GM23338 (cell line): ENCODE measurements around the gene C6orf15. TPM values are rescaled to one million over a fixed set of nuclear protein-coding genes. Genes with fewer than 3 reads are reported as not detected.

Experiments
- ATAC-seq: fragments of 200-7000 bp; cut with Tn5 transposase; 3 replicates; pipeline ENCODE4 v1.9.1; 2020
- DNase-seq: peaks from one replicate; pipeline ENCODE4 v3.0.0-alpha.2; 2015; ENCODE audit warnings: low spot score
- H2AFZ ChIP-seq: fragments of 200-600 bp; sonication (generic); 2 replicates; pipeline ENCODE4 v1.8.0; 2016; ENCODE audit warnings: antibody characterized with exemption, mild to moderate bottlenecking, moderate library complexity
- H3F3A ChIP-seq: fragments of 200-600 bp; sonication (generic); replicated peaks from 2 replicates; pipeline ENCODE4 v1.8.0; 2017; ENCODE audit warnings: antibody characterized with exemption, mixed run types, low read depth
- H3K27ac ChIP-seq: fragments of 200-600 bp; sonication (generic); 2 replicates; pipeline ENCODE4 v1.6.1; 2016; ENCODE audit warnings: low read depth
- H3K27me3 ChIP-seq: fragments of 200-600 bp; sonication (generic); 2 replicates; pipeline ENCODE4 v1.8.0; 2016; ENCODE audit warnings: mild to moderate bottlenecking, mixed run types, moderate library complexity; ENCODE audit not compliant: insufficient read depth
- H3K36me3 ChIP-seq: fragments of 200-600 bp; sonication (generic); 2 replicates; pipeline ENCODE4 v1.8.0; 2016; ENCODE audit warnings: mild to moderate bottlenecking; ENCODE audit not compliant: insufficient read depth
- H3K4me1 ChIP-seq: fragments of 200-600 bp; sonication (generic); 2 replicates; pipeline ENCODE4 v1.8.0; 2016; ENCODE audit warnings: mild to moderate bottlenecking, moderate library complexity; ENCODE audit not compliant: insufficient read depth
- H3K4me2 ChIP-seq: fragments of 200-600 bp; sonication (generic); 2 replicates; pipeline ENCODE4 v1.7.1; 2017; ENCODE audit warnings: mixed run types
- H3K4me3 ChIP-seq: fragments of 200-600 bp; sonication (generic); 2 replicates; pipeline ENCODE4 v1.6.1; 2016; ENCODE audit warnings: mixed run types
- H3K79me2 ChIP-seq: fragments of 200-600 bp; sonication (generic); replicated peaks from 2 replicates; pipeline ENCODE4 v1.8.0; 2017; ENCODE audit warnings: mild to moderate bottlenecking; ENCODE audit not compliant: insufficient read depth
- H3K9me2 ChIP-seq: fragments of 200-600 bp; sonication (generic); 2 replicates; pipeline ENCODE4 v1.8.0; 2017; ENCODE audit not compliant: insufficient read depth
- H4K20me1 ChIP-seq: fragments of 200-600 bp; sonication (generic); replicated peaks from 2 replicates; pipeline ENCODE4 v1.8.0; 2017; ENCODE audit warnings: mild to moderate bottlenecking; ENCODE audit not compliant: insufficient read depth
- H3K27ac Mint-ChIP-seq: 2 replicates; pipeline ENCODE4 v1.8.0; 2020; ENCODE audit warnings: inconsistent platforms, mild to moderate bottlenecking, moderate library complexity, mixed read lengths
- H3K27me3 Mint-ChIP-seq: 3 replicates; pipeline ENCODE4 v1.8.0; 2022; ENCODE audit warnings: low read depth, mild to moderate bottlenecking, moderate library complexity, mixed read lengths, inconsistent platforms; ENCODE audit not compliant: insufficient read depth, poor library complexity
- H3K36me3 Mint-ChIP-seq: 3 replicates; pipeline ENCODE4 v1.8.0; 2021; ENCODE audit warnings: low read depth, mild to moderate bottlenecking, inconsistent platforms, moderate library complexity, mixed read lengths
- H3K4me1 Mint-ChIP-seq: 3 replicates; pipeline ENCODE4 v1.8.0; 2020; ENCODE audit warnings: mild to moderate bottlenecking, inconsistent platforms, mixed read lengths
- H3K4me3 Mint-ChIP-seq: 3 replicates; pipeline ENCODE4 v1.8.0; 2021; ENCODE audit warnings: moderate library complexity, mild to moderate bottlenecking, inconsistent platforms, mixed read lengths
- H3K9me3 Mint-ChIP-seq: 3 replicates; pipeline ENCODE4 v1.8.0; 2020; ENCODE audit warnings: moderate library complexity, mild to moderate bottlenecking, inconsistent platforms, mixed read lengths
- CREB1 ChIP-seq: fragments of 250-450 bp; sonication (Bioruptor Pico); IDR thresholded peaks from 2 replicates; pipeline ENCODE4 v1.5.0; 2020; ENCODE audit warnings: low read depth, mild to moderate bottlenecking, moderate library complexity
- CTCF ChIP-seq, 2 experiments: fragments of 200-600 bp in 1 of 2; sonication (generic) in 1 of 2; conservative IDR thresholded peaks; 2 replicates each; pipeline versions ENCODE4 v1.5.1 to v1.6.1; 2016 to 2017; ENCODE audit warnings: antibody characterized with exemption in 2 of 2, low read depth in 2 of 2, mild to moderate bottlenecking in 2 of 2, moderate library complexity in 1 of 2
- EZH2 ChIP-seq: fragments of 200-600 bp; sonication (generic); IDR thresholded peaks from one replicate; pipeline ENCODE4 v1.8.0; 2017; ENCODE audit warnings: antibody characterized with exemption, mild to moderate bottlenecking, low read depth; ENCODE audit not compliant: unreplicated experiment
- EZH2phosphoT487 ChIP-seq: fragments of 200-600 bp; sonication (generic); IDR thresholded peaks from one replicate; pipeline ENCODE4 v1.8.1; 2018; ENCODE audit warnings: antibody characterized with exemption; ENCODE audit not compliant: unreplicated experiment
- JUNB ChIP-seq: IDR thresholded peaks from one replicate; pipeline ENCODE4 v1.6.1; 2016; ENCODE audit warnings: antibody characterized with exemption; ENCODE audit not compliant: unreplicated experiment
- NANOG ChIP-seq: IDR thresholded peaks from 2 replicates; pipeline ENCODE4 v1.6.1; 2016; ENCODE audit warnings: antibody characterized with exemption, borderline replicate concordance
- POLR2AphosphoS5 ChIP-seq: IDR thresholded peaks from 2 replicates; pipeline ENCODE4 v1.6.1; 2016; ENCODE audit warnings: antibody characterized with exemption, low read depth
- STAT1 ChIP-seq: IDR thresholded peaks from one replicate; pipeline ENCODE4 v1.6.1; 2016; ENCODE audit warnings: antibody characterized with exemption; ENCODE audit not compliant: unreplicated experiment
- ZNF114 ChIP-seq: fragments of 250-450 bp; sonication (Bioruptor Pico); IDR thresholded peaks from 2 replicates; pipeline ENCODE4 v1.5.0; 2020; ENCODE audit warnings: mild to moderate bottlenecking, moderate library complexity
- ZNF331 ChIP-seq: fragments of 250-450 bp; sonication (Bioruptor Pico); IDR thresholded peaks from 2 replicates; pipeline ENCODE4 v1.5.0; 2020; ENCODE audit warnings: low read depth, mild to moderate bottlenecking, moderate library complexity
- polyA plus RNA-seq: library from polyadenylated mRNA; unstranded; fragments of >200 nt; fragmentation: Nextera tagmentation; extraction: Ambion mirVana; gene quantifications from 2 replicates; pipeline ENCODE4 v1.2.1, GENCODE V29; 2016
- total RNA-seq: library from RNA; depleted of rRNA; stranded (reverse); fragments of >200 nt; shearing (Covaris generic); gene quantifications from 2 replicates; pipeline ENCODE4 v1.2.3, GENCODE V29; 2014
- TF ChIP-seq, protein P1 (sequence below): IDR thresholded peaks from one replicate; pipeline ENCODE4 v1.6.1; 2018; ENCODE audit warnings: antibody characterized with exemption; ENCODE audit not compliant: unreplicated experiment
- TF ChIP-seq, protein P2 (sequence below): IDR thresholded peaks from 2 replicates; pipeline ENCODE4 v1.6.1; 2016; ENCODE audit warnings: antibody characterized with exemption

C6orf15 gene
- total and polyA plus RNA-seq, 2 experiments from 2014 or later: not detected

- Histone ChIP-seq H3F3A (no peaks in the 10 kb centered on the region), H3K4me2 (no peak overlapping the region), H4K20me1 (no peaks in the 10 kb centered on the region), H3K4me3 (no peak overlapping the region), H3K79me2 (no peaks in the 10 kb centered on the region), H3K27me3 (no peaks in the 10 kb centered on the region), H2AFZ (peak overlapping the region; percentile 34; the same call in 1 of the 2 replicates), H3K27ac (no peak overlapping the region), H3K36me3 (no peaks in the 10 kb centered on the region), H3K4me1 (peaks cover 16% of the 10 kb centered on the region), H3K9me2 (0 out of 2 replicates have a peak, but pooled peaks cover 3% of the 10 kb centered on the region)
- peaks cover 3% of the 10 kb centered on the region for H3K27me3 Mint-ChIP-seq
- no peak overlapping the region for H3K4me3 Mint-ChIP-seq
- H3K9me3 Mint-ChIP-seq: no peaks in the 10 kb centered on the region
- ATAC-seq: no peak
- no peak for DNase-seq
- H3K27ac Mint-ChIP-seq: no peak overlapping the region
- TF ChIP-seq STAT1: no peak
- H3K36me3 Mint-ChIP-seq: no peaks in the 10 kb centered on the region
- peaks cover 18% of the 10 kb centered on the region for H3K4me1 Mint-ChIP-seq
These were observed 20.7 kb downstream of the C6orf15 start for GRCh38 chr6:31091680-31092079.

DNA sequence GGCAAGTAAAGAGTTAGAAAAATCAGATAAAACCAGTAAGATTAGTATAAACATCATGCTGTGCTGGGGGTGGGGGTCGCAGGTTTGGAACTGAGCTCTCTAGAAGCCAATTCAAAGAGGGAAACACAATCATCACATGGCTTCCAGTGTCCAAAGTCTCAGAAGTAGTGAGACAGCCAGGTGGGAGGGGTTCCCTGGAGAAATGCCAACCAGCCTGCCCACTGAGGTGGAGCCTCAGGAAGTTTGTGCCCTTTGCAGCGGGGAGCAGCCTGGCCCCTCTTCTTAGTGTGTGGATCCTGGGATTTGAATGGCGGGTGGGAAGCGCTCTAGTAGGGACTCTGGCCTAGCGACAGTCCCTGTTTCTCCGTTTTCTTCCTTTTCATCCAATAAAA lies 21.4 kb downstream of the C6orf15 start:
- Histone ChIP-seq H3F3A (no peaks in the 10 kb centered on the region), H3K79me2 (no peaks in the 10 kb centered on the region), H3K36me3 (no peaks in the 10 kb centered on the region), H4K20me1 (no peaks in the 10 kb centered on the region), H3K4me2 (no peak overlapping the region), H3K27me3 (no peaks in the 10 kb centered on the region), H2AFZ (peak overlapping the region; percentile 34; the same call in 1 of the 2 replicates), H3K27ac (no peak overlapping the region), H3K9me2 (0 out of 2 replicates have a peak, but pooled peaks cover 3% of the 10 kb centered on the region), H3K4me1 (peaks cover 16% of the 10 kb centered on the region), H3K4me3 (no peak overlapping the region)
- Mint-ChIP-seq H3K4me1 (peaks cover 14% of the 10 kb centered on the region), H3K4me3 (no peak overlapping the region), H3K27me3 (peaks cover 4% of the 10 kb centered on the region), H3K9me3 (no peaks in the 10 kb centered on the region), H3K27ac (no peak overlapping the region), H3K36me3 (no peaks in the 10 kb centered on the region)
- DNase-seq (no peak), ATAC-seq (no peak)
- no peak for TF ChIP-seq ZNF331 (CRISPR knock-in tag)
- no peak for TF ChIP-seq EZH2phosphoT487
- no peak for TF ChIP-seq JUNB
- no peak for TF ChIP-seq STAT1
- no peak for TF ChIP-seq ZNF114 (CRISPR knock-in tag)
- TF ChIP-seq, protein P1, sequence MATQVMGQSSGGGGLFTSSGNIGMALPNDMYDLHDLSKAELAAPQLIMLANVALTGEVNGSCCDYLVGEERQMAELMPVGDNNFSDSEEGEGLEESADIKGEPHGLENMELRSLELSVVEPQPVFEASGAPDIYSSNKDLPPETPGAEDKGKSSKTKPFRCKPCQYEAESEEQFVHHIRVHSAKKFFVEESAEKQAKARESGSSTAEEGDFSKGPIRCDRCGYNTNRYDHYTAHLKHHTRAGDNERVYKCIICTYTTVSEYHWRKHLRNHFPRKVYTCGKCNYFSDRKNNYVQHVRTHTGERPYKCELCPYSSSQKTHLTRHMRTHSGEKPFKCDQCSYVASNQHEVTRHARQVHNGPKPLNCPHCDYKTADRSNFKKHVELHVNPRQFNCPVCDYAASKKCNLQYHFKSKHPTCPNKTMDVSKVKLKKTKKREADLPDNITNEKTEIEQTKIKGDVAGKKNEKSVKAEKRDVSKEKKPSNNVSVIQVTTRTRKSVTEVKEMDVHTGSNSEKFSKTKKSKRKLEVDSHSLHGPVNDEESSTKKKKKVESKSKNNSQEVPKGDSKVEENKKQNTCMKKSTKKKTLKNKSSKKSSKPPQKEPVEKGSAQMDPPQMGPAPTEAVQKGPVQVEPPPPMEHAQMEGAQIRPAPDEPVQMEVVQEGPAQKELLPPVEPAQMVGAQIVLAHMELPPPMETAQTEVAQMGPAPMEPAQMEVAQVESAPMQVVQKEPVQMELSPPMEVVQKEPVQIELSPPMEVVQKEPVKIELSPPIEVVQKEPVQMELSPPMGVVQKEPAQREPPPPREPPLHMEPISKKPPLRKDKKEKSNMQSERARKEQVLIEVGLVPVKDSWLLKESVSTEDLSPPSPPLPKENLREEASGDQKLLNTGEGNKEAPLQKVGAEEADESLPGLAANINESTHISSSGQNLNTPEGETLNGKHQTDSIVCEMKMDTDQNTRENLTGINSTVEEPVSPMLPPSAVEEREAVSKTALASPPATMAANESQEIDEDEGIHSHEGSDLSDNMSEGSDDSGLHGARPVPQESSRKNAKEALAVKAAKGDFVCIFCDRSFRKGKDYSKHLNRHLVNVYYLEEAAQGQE: no peak
- TF ChIP-seq, protein P2, sequence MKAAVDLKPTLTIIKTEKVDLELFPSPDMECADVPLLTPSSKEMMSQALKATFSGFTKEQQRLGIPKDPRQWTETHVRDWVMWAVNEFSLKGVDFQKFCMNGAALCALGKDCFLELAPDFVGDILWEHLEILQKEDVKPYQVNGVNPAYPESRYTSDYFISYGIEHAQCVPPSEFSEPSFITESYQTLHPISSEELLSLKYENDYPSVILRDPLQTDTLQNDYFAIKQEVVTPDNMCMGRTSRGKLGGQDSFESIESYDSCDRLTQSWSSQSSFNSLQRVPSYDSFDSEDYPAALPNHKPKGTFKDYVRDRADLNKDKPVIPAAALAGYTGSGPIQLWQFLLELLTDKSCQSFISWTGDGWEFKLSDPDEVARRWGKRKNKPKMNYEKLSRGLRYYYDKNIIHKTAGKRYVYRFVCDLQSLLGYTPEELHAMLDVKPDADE: no peak
- TF ChIP-seq CTCF (conservative IDR thresholded peaks at IDR 0.05; ENCODE audit: low read depth in 2 of 2): no peak
- no peak for TF ChIP-seq CREB1 (CRISPR knock-in tag)
- no peak for TF ChIP-seq NANOG
- no peak for TF ChIP-seq EZH2
- no peak for TF ChIP-seq POLR2AphosphoS5
